Activated naive CD8-positive, alpha-beta T cell treated with anti-CD3 and anti-CD28 coated beads, Interleukin-2, amount 50 U/mL, for 24 hours (primary cell): Measurements from ENCODE around the gene AVPI1.
A peak's percentile ranks its signal among the peaks of the same experiment; 100 is the strongest.

Experiments used
- ATAC-seq: fragments of 150-1000 bp; cut with Tn5 transposase; one replicate; pipeline ENCODE4 v1.10.0; 2021
- DNase-seq: peaks from one replicate; pipeline ENCODE4 v3.0.0; 2021
- H3K27ac Mint-ChIP-seq: one replicate; pipeline ENCODE4 v1.8.0; 2021; ENCODE audit warnings: mild to moderate bottlenecking, mixed read lengths
- H3K27me3 Mint-ChIP-seq: one replicate; pipeline ENCODE4 v1.8.0; 2021; ENCODE audit warnings: mixed read lengths
- H3K36me3 Mint-ChIP-seq: one replicate; pipeline ENCODE4 v1.8.0; 2021; ENCODE audit warnings: low read depth, mixed read lengths
- H3K4me1 Mint-ChIP-seq: one replicate; pipeline ENCODE4 v1.8.0; 2021; ENCODE audit warnings: mixed read lengths
- H3K4me3 Mint-ChIP-seq: one replicate; pipeline ENCODE4 v1.8.0; 2021; ENCODE audit warnings: mild to moderate bottlenecking, moderate library complexity, mixed read lengths
- H3K9me3 Mint-ChIP-seq: one replicate; pipeline ENCODE4 v1.8.0; 2021; ENCODE audit warnings: mixed read lengths

Gene AVPI1

DNA sequence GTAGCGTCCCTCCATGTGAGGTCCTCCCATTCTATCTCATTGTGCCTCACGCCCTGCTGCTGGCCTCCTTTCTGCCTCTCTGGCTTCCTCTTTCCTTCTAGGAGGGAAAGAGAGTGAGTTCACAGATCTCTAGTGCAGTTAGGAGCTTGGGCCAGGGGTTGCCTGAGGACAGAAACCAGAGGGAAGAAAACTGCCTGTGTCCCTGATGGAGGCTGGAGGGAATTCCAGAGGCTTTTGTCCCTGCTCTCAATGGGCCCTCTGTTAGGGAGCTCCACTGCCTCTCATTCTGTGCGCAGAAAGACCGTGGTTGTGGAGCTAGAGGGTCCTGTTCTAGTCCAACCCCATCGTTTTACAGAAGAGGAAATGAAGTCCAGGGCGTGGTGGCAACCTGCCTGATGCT lies 31.1 kb upstream of the AVPI1 start:
- Mint-ChIP-seq H3K27me3 (peaks cover 11% of the 10 kb centered on the region), H3K27ac (no peak overlapping the region), H3K4me1 (peaks cover 6% of the 10 kb centered on the region), H3K36me3 (no peaks in the 10 kb centered on the region), H3K9me3 (no peaks in the 10 kb centered on the region), H3K4me3 (no peak overlapping the region)
- DNase-seq (no peak), ATAC-seq (no peak)

- Mint-ChIP-seq H3K4me3 (no peak overlapping the region), H3K27me3 (peaks cover 16% of the 10 kb centered on the region), H3K36me3 (no peaks in the 10 kb centered on the region), H3K27ac (no peak overlapping the region), H3K9me3 (no peaks in the 10 kb centered on the region), H3K4me1 (peaks cover 10% of the 10 kb centered on the region)
- no peak for ATAC-seq
- no peak for DNase-seq
Measured at GRCh38 chr10:97717627-97718026, 30.6 kb upstream of the AVPI1 start.

- ATAC-seq = no peak
- H3K27me3 Mint-ChIP-seq = peaks cover 24% of the 10 kb centered on the region
- H3K9me3 Mint-ChIP-seq = no peaks in the 10 kb centered on the region
- DNase-seq = no peak
- H3K4me1 Mint-ChIP-seq = peaks cover 10% of the 10 kb centered on the region
- H3K4me3 Mint-ChIP-seq = peak overlapping the region; percentile 92
- no peaks in the 10 kb centered on the region for H3K36me3 Mint-ChIP-seq
- H3K27ac Mint-ChIP-seq = no peak overlapping the region
Measured at GRCh38 chr10:97715259-97715874, 28.3 kb upstream of the AVPI1 start.

DNA sequence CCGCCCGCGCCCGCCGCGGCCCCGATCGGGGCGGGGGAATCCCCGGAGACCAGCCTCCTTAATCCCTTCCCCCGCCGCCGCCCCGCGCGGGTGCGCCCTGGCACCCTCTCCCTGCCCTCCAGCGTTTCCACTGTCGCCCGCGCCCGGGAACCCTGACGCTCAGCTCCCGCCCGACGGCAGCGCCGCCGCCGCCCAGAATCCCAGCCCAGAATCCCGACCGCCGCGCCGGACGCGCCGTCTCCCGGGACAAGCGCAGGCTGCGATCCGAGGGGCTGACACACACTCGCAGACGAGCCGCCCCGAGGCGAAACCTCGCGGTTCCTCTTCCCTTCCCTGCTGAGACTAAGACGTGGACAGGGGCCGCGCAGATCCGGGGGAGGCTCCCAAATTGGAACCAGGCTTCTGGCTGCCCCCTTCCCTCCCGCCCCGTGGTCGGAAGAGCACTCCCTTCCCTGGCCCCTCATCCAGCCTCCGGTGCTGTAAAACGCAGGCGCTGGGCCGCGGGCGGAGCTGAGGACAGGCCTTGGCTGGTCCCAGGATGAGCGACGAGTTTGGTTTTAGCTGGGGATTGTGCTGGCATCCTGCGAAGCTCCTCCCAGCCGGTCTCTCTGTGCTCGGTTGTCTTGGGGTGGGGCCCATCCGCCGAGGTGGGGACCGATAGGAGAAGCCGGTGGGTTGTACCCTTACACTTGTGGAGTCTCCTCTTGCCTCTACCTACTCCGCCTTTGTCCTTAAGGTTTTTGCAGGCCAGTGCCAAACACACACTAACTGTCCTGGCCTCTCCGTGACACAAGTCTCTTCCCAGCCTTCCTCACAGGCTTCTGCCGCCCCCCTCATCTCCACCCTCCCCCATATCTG lies 27.6 kb upstream of the AVPI1 start:
- Mint-ChIP-seq H3K9me3 (no peaks in the 10 kb centered on the region), H3K27ac (no peak overlapping the region), H3K27me3 (peaks cover 26% of the 10 kb centered on the region), H3K36me3 (no peaks in the 10 kb centered on the region), H3K4me3 (peak overlapping the region; percentile 92), H3K4me1 (peaks cover 10% of the 10 kb centered on the region)
- DNase-seq (peak; percentile 42), ATAC-seq (peak; percentile 66)

DNA sequence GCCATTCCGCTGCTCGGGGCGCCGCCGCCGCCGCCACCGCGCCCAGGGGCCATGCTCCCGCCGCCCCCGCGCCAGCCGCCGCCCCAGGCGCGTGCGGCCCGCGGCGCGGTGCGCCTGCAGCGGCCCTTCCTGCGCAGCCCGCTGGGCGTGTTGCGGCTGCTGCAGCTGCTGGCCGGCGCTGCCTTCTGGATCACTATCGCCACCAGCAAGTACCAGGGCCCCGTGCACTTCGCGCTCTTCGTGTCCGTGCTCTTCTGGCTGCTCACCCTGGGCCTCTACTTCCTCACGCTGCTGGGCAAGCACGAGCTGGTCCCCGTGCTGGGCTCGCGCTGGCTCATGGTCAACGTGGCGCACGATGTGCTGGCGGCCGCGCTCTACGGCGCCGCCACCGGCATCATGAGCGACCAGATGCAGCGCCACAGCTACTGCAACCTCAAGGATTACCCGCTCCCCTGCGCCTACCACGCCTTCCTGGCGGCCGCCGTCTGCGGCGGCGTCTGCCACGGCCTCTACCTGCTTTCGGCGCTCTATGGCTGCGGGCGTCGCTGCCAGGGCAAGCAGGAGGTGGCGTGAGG lies 26.9 kb upstream of the AVPI1 start:
- Mint-ChIP-seq H3K27me3 (peaks cover 33% of the 10 kb centered on the region), H3K4me1 (peaks cover 10% of the 10 kb centered on the region), H3K27ac (peak overlapping the region; percentile 86), H3K4me3 (peak overlapping the region; percentile 92), H3K36me3 (no peaks in the 10 kb centered on the region), H3K9me3 (no peaks in the 10 kb centered on the region)
- peak; percentile 54 for DNase-seq
- peak; percentile 69 for ATAC-seq

GRCh38 chr10:97713339-97713825 lies 26.3 kb upstream of the AVPI1 start, which contains the start of gene MARVELD1:
TSS of gene MARVELD1 (plus strand) at chr10:97713730. CDS start at chr10:97713877, 147 bp downstream.
- DNase-seq (peak; percentile 24), ATAC-seq (no peak)
- Mint-ChIP-seq H3K27me3 (peaks cover 37% of the 10 kb centered on the region), H3K9me3 (no peaks in the 10 kb centered on the region), H3K36me3 (no peaks in the 10 kb centered on the region), H3K4me1 (peaks cover 10% of the 10 kb centered on the region), H3K4me3 (peak within 1 kb of the TSS; percentile 92), H3K27ac (peak within 1 kb of the TSS; percentile 86)

- Mint-ChIP-seq H3K36me3 (no peaks in the 10 kb centered on the region), H3K27ac (no peak overlapping the region), H3K9me3 (no peaks in the 10 kb centered on the region), H3K4me3 (peak overlapping the region; percentile 32), H3K27me3 (peaks cover 39% of the 10 kb centered on the region), H3K4me1 (peaks cover 10% of the 10 kb centered on the region)
- no peak for ATAC-seq
- DNase-seq = no peak
Measured at GRCh38 chr10:97711640-97712572, 24.9 kb upstream of the AVPI1 start.

GRCh38 chr10:97708976-97709946 lies 22.2 kb upstream of the AVPI1 start:
- no peak overlapping the region for H3K4me3 Mint-ChIP-seq
- H3K9me3 Mint-ChIP-seq = no peaks in the 10 kb centered on the region
- H3K27me3 Mint-ChIP-seq = peaks cover 36% of the 10 kb centered on the region
- no peaks in the 10 kb centered on the region for H3K36me3 Mint-ChIP-seq
- H3K4me1 Mint-ChIP-seq = peaks cover 7% of the 10 kb centered on the region
- peak; percentile 48 for DNase-seq
- ATAC-seq = no peak
- no peak overlapping the region for H3K27ac Mint-ChIP-seq

- ATAC-seq (no peak), DNase-seq (no peak)
- no peaks in the 10 kb centered on the region for H3K36me3 Mint-ChIP-seq
- H3K4me3 Mint-ChIP-seq = no peak overlapping the region
- no peaks in the 10 kb centered on the region for H3K9me3 Mint-ChIP-seq
- peaks cover 4% of the 10 kb centered on the region for H3K4me1 Mint-ChIP-seq
- peaks cover 34% of the 10 kb centered on the region for H3K27me3 Mint-ChIP-seq
- no peak overlapping the region for H3K27ac Mint-ChIP-seq
Measured at GRCh38 chr10:97708167-97708566, 21.1 kb upstream of the AVPI1 start.

DNA sequence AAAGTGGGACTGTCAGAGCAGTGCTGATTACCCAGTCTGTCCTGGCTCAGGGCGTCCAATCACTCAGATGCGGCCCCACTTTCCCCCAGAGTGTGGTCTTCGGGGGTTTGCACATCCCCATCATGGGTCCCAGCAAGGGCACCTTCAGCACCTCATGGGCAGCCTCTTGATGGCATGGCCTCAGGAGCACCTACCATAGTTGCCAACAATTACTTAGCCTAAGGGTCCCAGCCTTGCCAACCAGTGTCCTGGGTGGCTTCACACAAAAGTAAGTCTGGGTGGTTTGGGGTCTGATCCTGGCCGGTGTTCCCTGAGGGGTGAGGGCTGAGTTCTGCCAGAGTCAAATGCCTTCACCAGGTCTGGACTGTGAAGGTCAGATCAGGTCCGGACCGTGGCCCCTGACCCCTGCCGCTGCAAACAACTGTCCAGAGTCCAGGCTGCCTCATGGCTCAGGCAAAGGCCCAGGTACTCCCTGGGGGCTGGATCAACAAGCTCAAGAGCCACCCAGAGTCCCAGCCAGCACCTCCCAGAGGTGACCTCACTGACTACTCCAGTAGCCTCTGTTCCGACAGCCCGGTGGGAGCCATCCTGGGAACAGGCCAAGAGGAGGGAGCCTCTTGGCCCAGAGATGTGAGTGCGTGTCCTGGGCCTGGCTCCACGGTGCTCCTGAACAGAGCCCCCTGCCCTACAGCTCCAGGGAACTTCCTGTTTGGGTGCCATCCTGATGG lies 20.3 kb upstream of the AVPI1 start:
- no peak for DNase-seq
- no peak overlapping the region for H3K27ac Mint-ChIP-seq
- no peaks in the 10 kb centered on the region for H3K9me3 Mint-ChIP-seq
- no peak for ATAC-seq
- H3K4me1 Mint-ChIP-seq = no peaks in the 10 kb centered on the region
- H3K36me3 Mint-ChIP-seq = no peaks in the 10 kb centered on the region
- H3K27me3 Mint-ChIP-seq = peaks cover 29% of the 10 kb centered on the region
- H3K4me3 Mint-ChIP-seq = no peak overlapping the region

GRCh38 chr10:97705006-97705670 lies 18.1 kb upstream of the AVPI1 start:
- Mint-ChIP-seq H3K4me1 (no peaks in the 10 kb centered on the region), H3K9me3 (no peaks in the 10 kb centered on the region), H3K4me3 (no peak overlapping the region), H3K36me3 (no peaks in the 10 kb centered on the region), H3K27ac (no peak overlapping the region), H3K27me3 (peaks cover 21% of the 10 kb centered on the region)
- no peak for ATAC-seq
- DNase-seq = no peak

- Mint-ChIP-seq H3K36me3 (no peaks in the 10 kb centered on the region), H3K4me3 (no peak overlapping the region), H3K9me3 (no peaks in the 10 kb centered on the region), H3K27me3 (peaks cover 16% of the 10 kb centered on the region), H3K4me1 (no peaks in the 10 kb centered on the region), H3K27ac (no peak overlapping the region)
- DNase-seq = no peak
- ATAC-seq = no peak
Measured at GRCh38 chr10:97704341-97704740, 17.3 kb upstream of the AVPI1 start.
